Astrocyte (in vitro differentiated cells and primary cell): ENCODE results near the gene COL5A3.

ENCODE experiments used
- EZH2 ChIP-seq: IDR thresholded peaks from 2 replicates; pipeline ENCODE4 v1.6.1; 2012; ENCODE audit warnings: mild to moderate bottlenecking, low read length, inconsistent platforms; ENCODE audit not compliant: insufficient read depth
- TF ChIP-seq, protein P1 (sequence below): IDR thresholded peaks from 2 replicates; pipeline ENCODE4 v1.5.1; 2011; ENCODE audit warnings: low read depth, mild to moderate bottlenecking, inconsistent platforms, low read length, moderate library complexity; ENCODE audit not compliant: insufficient read depth

- no peak for TF ChIP-seq EZH2
- TF ChIP-seq, protein P1, sequence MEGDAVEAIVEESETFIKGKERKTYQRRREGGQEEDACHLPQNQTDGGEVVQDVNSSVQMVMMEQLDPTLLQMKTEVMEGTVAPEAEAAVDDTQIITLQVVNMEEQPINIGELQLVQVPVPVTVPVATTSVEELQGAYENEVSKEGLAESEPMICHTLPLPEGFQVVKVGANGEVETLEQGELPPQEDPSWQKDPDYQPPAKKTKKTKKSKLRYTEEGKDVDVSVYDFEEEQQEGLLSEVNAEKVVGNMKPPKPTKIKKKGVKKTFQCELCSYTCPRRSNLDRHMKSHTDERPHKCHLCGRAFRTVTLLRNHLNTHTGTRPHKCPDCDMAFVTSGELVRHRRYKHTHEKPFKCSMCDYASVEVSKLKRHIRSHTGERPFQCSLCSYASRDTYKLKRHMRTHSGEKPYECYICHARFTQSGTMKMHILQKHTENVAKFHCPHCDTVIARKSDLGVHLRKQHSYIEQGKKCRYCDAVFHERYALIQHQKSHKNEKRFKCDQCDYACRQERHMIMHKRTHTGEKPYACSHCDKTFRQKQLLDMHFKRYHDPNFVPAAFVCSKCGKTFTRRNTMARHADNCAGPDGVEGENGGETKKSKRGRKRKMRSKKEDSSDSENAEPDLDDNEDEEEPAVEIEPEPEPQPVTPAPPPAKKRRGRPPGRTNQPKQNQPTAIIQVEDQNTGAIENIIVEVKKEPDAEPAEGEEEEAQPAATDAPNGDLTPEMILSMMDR, result no peak
These were observed 20.8 kb downstream of the COL5A3 start for GRCh38 chr19:9989504-9989903.
